Measurements from ENCODE around the gene KRT20.

- TF ChIP-seq POLR2A (IDR thresholded peaks at IDR 0.05; ENCODE audit: low read length), result no peak
- no peak for TF ChIP-seq GATA1 (IDR thresholded peaks at IDR 0.05; ENCODE audit: low read depth, low read length)
These were observed 54.8 kb downstream of the KRT20 start for GRCh38 chr17:40830085-40830776.

All from erythroblast (primary cell).